Measurements from ENCODE around the gene ZDHHC13. TPM values are rescaled to one million over a fixed set of nuclear protein-coding genes. Genes with fewer than 3 reads are reported as not detected.

ZDHHC13 gene
- total and polyA plus RNA-seq, 2 donors (not counting 1 experiment from before 2014, with no cell fraction given), result 8.8 to 21.7 TPM

- H4K20me1 ChIP-seq (ENCODE audit: control insufficient read depth, insufficient read depth, low read length, poor library complexity, severe bottlenecking), result no peaks in the 10 kb centered on the region
- ChIA-PET CTCF (interaction anchor here (1.0 to 2.2 kb wide), 6 partner anchors 7 to 475 kb away, joined by 3 to 18 read pairs (median 4); no protein-coding TSS in a partner anchor), POLR2A (no interaction called here)
- DNase-seq (no peak), ATAC-seq (ENCODE audit: low read depth) (no peak)
- Mint-ChIP-seq H3K4me1 (no peaks in the 10 kb centered on the region), H3K9me3 (ENCODE audit: insufficient read depth) (no peaks in the 10 kb centered on the region), H3K27me3 (peaks cover 22% of the 10 kb centered on the region), H3K4me3 (no peak overlapping the region), H3K27ac (no peak overlapping the region)
- intact Hi-C loops (cut with micrococcal nuclease), result no loop called here
- peaks cover 0 to 4% of the 10 kb centered on the region in 2 donors for H3K4me1 ChIP-seq (ENCODE audit: control insufficient read depth in 2 of 2, insufficient read depth in 2 of 2, low read length in 2 of 2)
- no peaks in the 10 kb centered on the region for H3K9me3 ChIP-seq (ENCODE audit: control extremely low read depth in 1 of 3, control insufficient read depth in 2 of 3, insufficient read depth in 1 of 3, low read length in 2 of 3)
- no peaks in the 10 kb centered on the region for H3K36me3 ChIP-seq (replicated peaks in 1 of 2; ENCODE audit: control extremely low read depth in 1 of 2, control insufficient read depth in 1 of 2, extremely low read depth in 1 of 2, insufficient read depth in 2 of 2, low read length in 1 of 2)
- H3K4me2 ChIP-seq (replicated peaks; ENCODE audit: low read depth, low read length, poor library complexity, severe bottlenecking), result no peak overlapping the region
- peaks cover 0 to 6% (median 3%) of the 10 kb centered on the region in 4 experiments for H3K27me3 ChIP-seq (replicated peaks in 1 of 4; ENCODE audit: control extremely low read depth in 1 of 4, control insufficient read depth in 3 of 4, insufficient read depth in 4 of 4, low read length in 3 of 4)
- no peak overlapping the region for H3K9ac ChIP-seq (ENCODE audit: low read length)
- H3K4me3 ChIP-seq (ENCODE audit: control extremely low read depth in 1 of 5, extremely low read depth in 1 of 5, insufficient read depth in 1 of 5, low read depth in 2 of 5, low read length in 4 of 5), result no peak overlapping the region
- no peak overlapping the region for H2AFZ ChIP-seq (ENCODE audit: insufficient read depth, low read depth, low read length, poor library complexity, severe bottlenecking)
- H3K27ac ChIP-seq (ENCODE audit: low read length in 2 of 2), result no peak overlapping the region
- no peaks in the 10 kb centered on the region for H3K79me2 ChIP-seq (ENCODE audit: control insufficient read depth, insufficient read depth, low read length)
- no peak for TF ChIP-seq CTCF (IDR thresholded peaks at IDR 0.05)
- no peak for TF ChIP-seq EZH2 (IDR thresholded peaks at IDR 0.05; ENCODE audit: borderline replicate concordance, insufficient read depth, low read depth, low read length, poor library complexity, severe bottlenecking)
- 34% methylated on average over 3 of the region's 6 CpGs for WGBS (ENCODE audit: insufficient coverage)
Measured at GRCh38 chr11:19079643-19080440, 37.1 kb upstream of the ZDHHC13 start.

GRCh38 chr11:19080579-19080993 is 36.4 kb upstream of the ZDHHC13 start:
- H3K27ac Mint-ChIP-seq, result no peak overlapping the region
- ChIA-PET POLR2A (no interaction called here), CTCF (interaction anchor here (0.9 to 2.2 kb wide), 3 partner anchors 9 to 475 kb away, joined by 3 to 18 read pairs (median 4); no protein-coding TSS in a partner anchor)
- H3K27me3 Mint-ChIP-seq, result peaks cover 22% of the 10 kb centered on the region
- H3K9me3 Mint-ChIP-seq (ENCODE audit: insufficient read depth), result no peaks in the 10 kb centered on the region
- 93% methylated on average over 3 of the region's 6 CpGs for WGBS (ENCODE audit: insufficient coverage)
- Histone ChIP-seq H3K4me2 (replicated peaks; ENCODE audit: low read depth, low read length, poor library complexity, severe bottlenecking) (no peak overlapping the region), H2AFZ (ENCODE audit: insufficient read depth, low read depth, low read length, poor library complexity, severe bottlenecking) (no peak overlapping the region), H3K79me2 (ENCODE audit: control insufficient read depth, insufficient read depth, low read length) (no peaks in the 10 kb centered on the region), H3K36me3 (replicated peaks in 1 of 2; ENCODE audit: control extremely low read depth in 1 of 2, control insufficient read depth in 1 of 2, extremely low read depth in 1 of 2, insufficient read depth in 2 of 2, low read length in 1 of 2) (no peaks in the 10 kb centered on the region), H3K4me1 (ENCODE audit: control insufficient read depth in 2 of 2, insufficient read depth in 2 of 2, low read length in 2 of 2) (peaks cover 0 to 4% of the 10 kb centered on the region in 2 donors), H3K27me3 (replicated peaks in 1 of 4; ENCODE audit: control extremely low read depth in 1 of 4, control insufficient read depth in 3 of 4, insufficient read depth in 4 of 4, low read length in 3 of 4) (peaks cover 0 to 6% (median 3%) of the 10 kb centered on the region in 4 experiments), H4K20me1 (ENCODE audit: control insufficient read depth, insufficient read depth, low read length, poor library complexity, severe bottlenecking) (no peaks in the 10 kb centered on the region), H3K9ac (ENCODE audit: low read length) (no peak overlapping the region), H3K27ac (ENCODE audit: low read length in 2 of 2) (no peak overlapping the region), H3K9me3 (ENCODE audit: control extremely low read depth in 1 of 3, control insufficient read depth in 2 of 3, insufficient read depth in 1 of 3, low read length in 2 of 3) (no peaks in the 10 kb centered on the region), H3K4me3 (ENCODE audit: control extremely low read depth in 1 of 5, extremely low read depth in 1 of 5, insufficient read depth in 1 of 5, low read depth in 2 of 5, low read length in 4 of 5) (no peak overlapping the region)
- ATAC-seq (ENCODE audit: low read depth), result no peak
- H3K4me1 Mint-ChIP-seq, result no peaks in the 10 kb centered on the region
- no peak overlapping the region for H3K4me3 Mint-ChIP-seq
- no peak for TF ChIP-seq CTCF (IDR thresholded peaks at IDR 0.05)
- TF ChIP-seq EZH2 (IDR thresholded peaks at IDR 0.05; ENCODE audit: borderline replicate concordance, insufficient read depth, low read depth, low read length, poor library complexity, severe bottlenecking), result no peak
- no peak for DNase-seq
- intact Hi-C loops (cut with micrococcal nuclease), result no loop called here
